SIG-M5 treated with dmso at 0.1 percent for 504 hours (cell line): ENCODE measurements around the gene C1S.

ENCODE experiments used
- DNase-seq: peaks from one replicate; lab custom pipeline; 2025; ENCODE audit not compliant: unreplicated experiment; lab: John Stamatoyannopoulos, UW

C1S gene

GRCh38 chr12:7075518-7075917, 15.0 kb downstream of the C1S start:
- no peak for DNase-seq

DNA sequence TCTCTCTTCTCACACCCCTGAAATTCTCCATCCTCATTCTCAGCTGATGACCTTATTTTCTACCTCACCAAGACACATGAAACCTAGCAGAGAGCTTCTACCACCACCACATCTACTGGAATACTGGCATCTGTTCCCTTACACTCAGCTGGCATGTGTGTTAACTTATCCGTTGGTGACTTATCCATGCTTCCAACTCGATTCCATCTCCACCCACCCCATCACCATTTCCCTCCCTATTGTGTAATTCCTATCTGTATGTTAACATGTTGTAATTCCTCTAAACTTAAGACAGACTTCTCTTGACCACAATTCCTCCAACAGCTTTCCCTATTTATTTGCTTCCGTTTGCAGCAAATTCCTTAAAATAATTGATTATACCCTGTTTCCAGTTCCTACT, 15.4 kb downstream of the C1S start:
- no peak for DNase-seq

DNA sequence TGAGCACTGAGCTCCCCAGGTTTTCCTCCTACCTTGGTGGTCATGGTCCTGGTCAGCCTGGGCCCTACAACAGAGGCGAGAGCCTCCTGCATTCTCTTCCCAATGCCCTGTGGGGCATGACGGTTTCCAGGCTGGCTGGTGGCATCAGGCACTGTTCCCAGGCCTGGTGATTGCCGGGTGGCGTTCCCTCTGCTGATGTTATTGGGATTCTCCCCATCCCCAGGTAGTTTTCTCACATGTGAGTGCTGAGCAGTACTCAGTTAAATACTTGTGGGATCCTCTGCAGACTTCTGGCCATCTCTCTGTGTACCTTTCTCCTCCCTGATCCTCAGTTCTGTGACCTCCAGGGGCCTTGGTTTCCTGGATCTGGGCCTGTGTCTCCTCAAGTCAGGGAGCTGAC, 16.0 kb downstream of the C1S start:
- DNase-seq = no peak

GRCh38 chr12:7078163-7078562, 17.6 kb downstream of the C1S start:
- no peak for DNase-seq

DNA sequence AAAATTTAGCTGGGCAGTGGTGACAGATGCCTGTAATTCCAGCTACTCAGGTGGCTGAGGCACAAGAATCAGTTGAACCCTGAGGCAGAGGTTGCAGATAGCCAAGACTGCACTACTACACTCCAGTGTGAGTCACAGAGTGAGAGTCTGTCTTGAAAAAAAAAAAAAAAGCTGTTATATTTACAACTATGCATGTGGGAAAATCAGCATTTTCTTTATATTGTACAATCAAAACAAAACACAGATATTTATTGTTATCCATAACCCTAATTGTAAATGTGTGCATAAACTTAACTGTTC, 19.3 kb downstream of the C1S start:
- no peak for DNase-seq

GRCh38 chr12:7081037-7081436, 20.5 kb downstream of the C1S start:
- DNase-seq = no peak

- DNase-seq = no peak
Observed at GRCh38 chr12:7083125-7083524, 22.6 kb downstream of the C1S start.

- DNase-seq = no peak
Observed at GRCh38 chr12:7089196-7089871, 28.8 kb downstream of the C1S start.

DNA sequence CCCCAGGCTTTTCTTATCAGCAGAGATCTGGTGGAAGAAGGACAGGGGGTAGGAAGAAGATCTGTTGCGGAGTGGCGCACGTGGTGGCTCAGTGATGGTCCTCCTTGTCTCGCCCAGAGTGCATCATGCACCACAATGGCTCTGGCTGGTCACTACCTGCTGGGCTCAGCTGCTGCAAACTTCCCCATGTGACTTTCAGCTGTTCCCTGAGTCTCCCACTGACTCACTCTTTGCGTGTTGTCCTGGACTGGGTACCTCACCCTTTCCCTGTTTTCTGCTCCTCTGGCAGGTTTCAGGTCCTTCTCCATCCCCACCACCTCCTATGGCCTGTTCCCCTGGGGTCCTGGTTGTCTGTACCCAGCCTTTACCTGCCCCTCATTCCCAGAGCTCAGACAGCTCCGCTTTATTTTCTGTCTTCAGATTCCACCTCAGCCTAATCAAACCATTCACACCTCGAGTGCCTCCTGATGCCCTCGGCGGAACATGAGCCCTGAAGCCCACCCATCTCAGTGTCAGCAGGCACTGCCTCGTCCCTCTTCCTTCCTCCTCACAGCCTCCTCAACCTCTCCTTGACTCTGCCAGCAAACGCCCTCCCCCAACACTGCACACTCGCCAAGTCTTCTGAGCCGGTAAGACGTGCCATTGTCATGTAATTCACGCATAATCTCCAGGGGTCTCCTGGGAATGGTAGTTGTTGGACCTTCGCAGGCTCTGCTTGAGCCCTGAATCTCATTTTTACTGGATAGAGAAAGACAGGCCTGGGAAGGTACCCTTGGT, 29.9 kb downstream of the C1S start:
- no peak for DNase-seq

DNA sequence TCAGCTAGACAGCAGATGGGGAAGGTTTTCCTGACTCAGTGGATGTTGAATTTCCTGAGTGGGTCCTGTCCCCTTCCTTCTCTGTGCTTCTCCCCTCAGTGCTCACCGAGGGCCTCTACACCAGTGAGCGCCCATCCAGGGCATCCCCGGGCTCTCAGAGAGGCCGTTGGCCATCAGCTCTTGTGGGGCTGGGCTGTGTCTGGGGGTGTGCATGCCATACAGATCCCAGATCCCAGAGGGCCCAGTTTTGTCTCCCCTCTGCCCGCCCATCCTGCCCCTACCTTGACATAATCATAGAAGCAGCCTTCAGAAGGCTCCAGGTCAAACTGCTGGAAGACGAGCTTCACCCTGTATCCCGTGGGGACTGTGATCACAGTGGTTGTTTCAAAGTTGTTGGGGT, 30.7 kb downstream of the C1S start:
- no peak for DNase-seq

DNA sequence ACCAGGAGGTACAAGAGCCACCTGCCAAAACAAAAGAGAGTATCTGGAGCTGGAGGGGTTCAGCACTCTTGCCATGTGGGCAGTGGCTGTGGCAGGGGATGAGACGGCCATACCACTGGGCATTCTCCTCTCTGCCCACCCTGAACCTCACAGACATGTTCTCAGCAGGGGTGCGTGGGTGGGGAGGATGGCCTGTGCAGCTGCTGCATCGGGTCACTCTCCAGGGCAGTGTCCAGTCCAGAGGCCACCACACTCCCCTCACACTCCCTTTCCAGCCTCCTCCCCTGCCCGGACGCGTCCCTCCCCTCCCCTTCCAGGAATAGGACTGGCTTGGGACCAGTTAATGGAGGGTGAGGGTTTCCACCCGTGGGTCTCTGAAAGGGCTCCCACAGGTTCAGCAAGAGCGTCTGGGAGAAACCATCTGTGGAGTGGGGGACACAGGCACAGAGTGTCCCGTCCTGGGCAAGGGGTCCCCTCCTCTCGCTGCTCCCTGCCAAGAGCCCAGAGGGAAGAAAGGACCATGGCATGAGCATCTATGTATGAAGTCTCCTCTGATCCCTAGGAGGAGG, 31.2 kb downstream of the C1S start:
- no peak for DNase-seq

- peak; percentile 42 for DNase-seq
Observed at GRCh38 chr12:7092229-7092985, 31.9 kb downstream of the C1S start, which contains the start of gene C1R. TSS of gene C1R (minus strand) at chr12:7092445. CDS start at chr12:7092388, 57 bp downstream.

GRCh38 chr12:7092986-7093460, 32.5 kb downstream of the C1S start:
- no peak for DNase-seq

- no peak for DNase-seq
Observed at GRCh38 chr12:7093486-7093885, 33.0 kb downstream of the C1S start.

GRCh38 chr12:7093892-7094291, 33.4 kb downstream of the C1S start:
- DNase-seq = no peak

- DNase-seq = no peak
Observed at GRCh38 chr12:7096006-7096932, 35.8 kb downstream of the C1S start.

DNA sequence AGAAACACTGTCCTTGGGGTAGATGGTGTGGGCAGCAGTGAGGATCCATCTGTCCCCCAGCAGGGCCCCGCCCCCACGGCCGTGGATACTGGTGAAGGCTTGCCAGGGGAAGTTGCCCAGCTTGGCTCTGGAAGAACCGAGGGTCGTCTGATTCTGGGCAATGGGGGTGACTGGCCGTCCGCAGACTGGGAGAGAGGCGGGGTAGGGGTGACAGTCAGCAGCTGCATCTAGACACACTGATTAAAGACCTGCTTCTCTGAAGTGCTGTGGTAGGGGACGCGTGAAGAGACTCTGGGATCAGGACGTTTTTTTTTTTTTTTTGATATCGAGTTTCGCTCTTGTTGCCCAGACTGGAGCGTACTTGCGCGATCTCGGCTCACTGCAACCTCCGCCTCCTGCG, 36.5 kb downstream of the C1S start:
- DNase-seq = no peak

- peak; percentile 48 for DNase-seq
Observed at GRCh38 chr12:7099290-7099996, 38.9 kb downstream of the C1S start.

GRCh38 chr12:7100239-7100638, 39.7 kb downstream of the C1S start:
- DNase-seq = no peak
